NCI-H524 (cell line): ENCODE results near the gene GUCY1A1.

Source experiments
- DNase-seq, 2 experiments: peaks; one replicate each; lab custom pipeline; 2025; lab: John Stamatoyannopoulos, UW

The GUCY1A1 gene

DNA sequence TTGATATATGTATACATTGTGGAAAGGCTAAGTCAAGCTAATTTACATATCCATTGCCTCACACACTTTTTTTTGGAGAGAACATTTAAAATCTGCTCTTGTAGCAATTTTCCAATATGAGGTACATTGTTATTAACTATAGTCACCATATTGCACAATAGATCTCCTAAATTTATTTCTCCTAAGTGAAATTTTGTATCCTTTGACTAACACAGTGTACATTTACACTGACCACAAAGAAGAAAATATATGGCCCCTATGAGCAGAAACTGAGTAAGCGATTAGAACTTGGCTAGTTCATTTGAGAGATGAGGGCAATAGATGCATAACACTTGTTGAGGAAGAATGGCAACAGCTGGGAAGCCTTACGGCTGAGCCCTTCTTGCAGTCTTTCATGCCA, 71.9 kb downstream of the GUCY1A1 start:
- no peak for DNase-seq

DNA sequence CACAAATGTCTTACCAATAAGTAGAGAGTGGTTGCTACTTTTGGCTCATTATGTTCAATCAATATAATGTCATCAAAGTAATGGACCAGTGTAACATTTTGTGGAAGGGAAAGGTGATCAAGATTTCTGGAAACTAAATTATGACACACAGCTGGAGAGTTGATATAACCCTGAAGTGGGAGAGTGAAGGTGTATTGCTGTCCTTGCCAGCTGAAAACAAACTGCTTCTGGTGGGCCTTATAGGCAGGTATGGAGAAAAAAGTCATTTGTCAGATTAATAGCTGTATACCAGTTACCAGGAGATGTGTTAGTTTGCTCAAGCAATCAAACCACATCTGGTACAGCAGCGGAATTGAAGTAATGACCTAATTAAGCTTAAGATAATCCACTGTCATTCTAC, 74.9 kb downstream of the GUCY1A1 start:
- peak in 1 of 2 experiments; percentile 52 for DNase-seq

DNA sequence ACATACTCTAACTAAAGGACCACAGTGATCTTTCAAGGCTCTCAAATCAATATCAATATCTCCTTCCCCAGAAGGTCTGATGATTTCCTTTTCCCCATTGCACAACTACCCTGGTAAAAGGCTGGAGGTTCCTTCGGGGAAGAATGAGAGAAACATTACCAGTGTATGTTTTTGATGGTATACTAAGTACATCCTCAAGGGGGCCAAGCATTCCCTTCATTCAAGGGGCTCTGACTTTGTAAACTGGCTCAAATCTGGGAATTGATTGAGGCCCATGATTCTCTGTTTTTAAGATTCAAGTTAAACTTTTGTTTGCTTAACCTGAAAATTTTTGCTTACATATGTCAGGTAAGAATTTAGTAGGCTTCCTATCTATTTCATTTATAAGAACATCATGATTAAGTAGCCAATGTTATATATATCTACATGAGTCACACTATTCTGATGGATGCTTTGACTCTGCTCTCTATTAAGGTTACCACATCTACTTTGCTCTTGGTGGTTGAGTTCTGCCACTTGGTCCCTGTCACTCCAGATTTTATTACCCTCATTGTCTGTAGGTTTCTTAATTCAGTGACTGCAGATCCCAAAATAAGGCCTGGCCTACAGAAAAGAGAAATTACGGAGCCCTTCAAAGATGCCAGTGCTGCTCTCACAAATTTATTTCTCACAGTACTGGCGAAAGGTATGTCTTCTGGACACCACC, 75.8 kb downstream of the GUCY1A1 start:
- no peak for DNase-seq

DNA sequence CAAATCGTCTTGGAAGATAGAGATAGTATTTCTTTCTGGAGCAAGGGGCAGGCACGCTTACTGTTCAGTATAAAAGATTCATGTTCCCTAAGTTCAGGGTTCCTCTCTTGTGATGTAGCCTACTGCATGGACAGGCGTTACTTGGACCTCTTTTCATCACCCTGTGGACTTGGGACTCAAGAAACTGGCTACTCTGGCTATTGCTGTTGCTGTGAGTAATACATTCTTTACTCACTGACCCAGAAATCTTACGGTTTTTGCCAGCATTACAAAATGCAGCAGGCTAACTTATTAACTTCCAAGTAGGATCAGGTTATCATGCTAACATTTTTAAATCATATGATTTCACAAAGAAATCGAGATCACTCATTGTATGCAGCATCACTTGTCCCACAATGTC, 79.3 kb downstream of the GUCY1A1 start:
- DNase-seq, result no peak

DNA sequence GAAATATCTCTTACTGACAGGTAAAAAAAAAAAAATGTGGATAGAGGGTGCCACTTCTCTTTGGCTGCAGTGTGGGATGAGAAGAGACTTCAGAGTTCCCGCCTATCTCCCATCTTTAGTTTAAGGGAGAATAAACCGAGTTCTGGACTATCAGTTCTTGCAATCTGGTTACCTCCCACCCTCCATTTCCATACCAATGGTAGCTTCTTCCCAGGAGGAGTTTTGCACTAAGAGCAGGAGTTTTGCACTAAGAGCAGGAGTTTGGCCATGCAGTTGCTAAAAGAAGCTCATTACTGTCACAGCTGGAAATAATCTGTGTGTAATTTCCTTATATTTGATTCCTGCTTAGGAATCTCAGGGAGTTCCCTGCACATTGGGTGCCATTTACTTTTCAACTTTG, 81.4 kb downstream of the GUCY1A1 start:
- DNase-seq, result no peak

DNA sequence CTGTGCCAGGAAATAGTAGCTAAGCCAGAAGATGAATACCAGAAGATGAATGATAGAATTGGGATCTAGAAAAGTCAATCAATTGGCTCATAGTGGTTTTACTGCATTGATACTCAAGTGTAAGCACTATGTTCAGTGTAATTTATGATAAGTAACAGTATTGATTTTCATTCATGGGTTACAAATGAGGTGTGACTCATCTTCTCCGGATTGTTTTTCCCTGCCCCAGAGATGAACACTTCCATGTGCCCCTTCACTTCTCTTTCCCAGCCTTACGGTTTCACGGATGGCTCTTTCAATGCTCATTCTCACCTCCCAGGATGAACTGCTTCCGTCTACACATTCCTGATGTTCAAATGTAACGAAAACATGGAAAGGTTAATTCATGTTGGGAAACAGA, 82.4 kb downstream of the GUCY1A1 start:
- DNase-seq, result no peak

DNA sequence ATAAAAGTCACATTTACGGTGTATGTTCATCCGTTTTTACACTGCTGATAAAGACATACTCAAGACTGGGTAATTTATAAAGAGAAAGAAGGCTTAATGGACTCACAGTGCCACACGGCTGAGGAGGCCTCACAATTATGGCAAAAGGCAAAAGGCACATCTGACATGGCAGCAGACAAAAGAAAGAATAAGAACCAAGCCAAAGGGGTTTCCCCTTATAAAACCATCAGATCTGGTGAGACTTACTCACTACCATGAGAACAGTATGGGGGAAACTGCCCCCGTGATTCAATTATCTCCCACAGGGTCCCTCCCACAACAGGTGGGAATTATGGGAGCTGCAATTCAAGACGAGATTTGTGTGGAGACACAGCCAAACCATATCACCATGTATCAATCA, 84.9 kb downstream of the GUCY1A1 start:
- DNase-seq, result no peak

DNA sequence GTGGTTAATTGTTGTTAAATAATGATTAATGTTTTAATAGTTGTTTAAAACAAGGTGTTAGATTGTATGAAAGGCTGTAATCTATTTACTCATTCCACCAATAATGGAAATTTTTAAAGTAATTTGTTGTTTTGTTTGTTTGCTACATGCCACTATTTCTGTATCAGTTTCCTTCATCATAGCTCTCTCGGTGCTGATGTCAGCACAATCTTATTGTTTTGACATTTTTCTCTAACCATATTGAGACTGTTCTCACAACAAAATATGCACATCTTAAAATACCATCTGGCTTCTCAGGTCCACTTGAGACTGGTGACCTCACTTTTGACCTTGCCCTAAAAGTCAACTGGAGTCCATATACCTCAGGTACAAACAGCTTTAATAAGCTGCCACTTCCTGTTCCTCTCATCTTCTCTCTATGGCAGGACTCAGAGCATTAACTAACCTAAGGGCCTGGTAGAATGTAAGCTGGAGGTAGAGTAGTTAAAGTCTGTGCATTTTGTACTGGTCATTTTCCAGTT, 91.2 kb downstream of the GUCY1A1 start:
- no peak for DNase-seq

DNA sequence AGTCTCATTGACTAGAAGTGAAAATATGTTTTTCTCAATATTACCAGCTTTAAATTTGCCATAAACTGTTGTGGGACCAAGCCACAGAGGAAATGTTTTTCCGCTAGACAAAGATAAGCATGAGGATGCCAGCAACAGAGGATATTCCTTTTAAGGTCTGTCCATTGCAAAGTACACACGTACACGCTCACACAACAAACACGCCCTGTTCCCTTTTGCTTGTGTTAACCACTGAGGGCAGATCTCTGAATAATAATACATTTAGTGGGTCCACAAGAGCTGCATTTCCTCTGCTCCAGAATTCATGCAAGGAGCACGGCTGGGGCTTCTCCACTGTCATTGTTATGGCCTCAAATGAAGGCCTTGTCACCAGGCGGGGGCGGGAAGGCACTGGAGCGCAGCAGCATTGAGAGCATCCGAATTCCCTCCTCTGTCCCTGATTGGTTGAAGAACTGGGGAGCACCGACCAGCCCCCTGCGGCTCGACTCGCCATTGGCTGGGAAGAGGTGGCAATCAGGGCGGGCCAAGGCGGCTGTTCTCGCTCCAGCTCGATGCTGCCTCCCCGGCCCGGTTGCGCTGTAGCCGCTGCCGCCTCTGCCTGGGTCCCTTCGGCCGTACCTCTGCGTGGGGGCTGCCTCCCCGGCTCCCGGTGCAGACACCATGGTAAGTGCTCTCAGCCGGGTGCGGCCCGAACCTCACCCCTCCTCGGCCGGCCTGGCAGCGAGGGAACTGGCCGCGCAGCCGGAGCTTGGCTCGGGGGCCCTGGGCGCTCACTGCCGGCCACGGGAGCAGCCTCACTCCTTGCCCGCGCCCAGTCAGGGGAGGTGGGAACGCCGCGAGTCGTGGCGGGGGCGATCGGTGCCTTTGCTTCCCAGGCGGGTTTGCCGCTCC, 92.1 kb downstream of the GUCY1A1 start, which contains the start of gene GUCY1B1:
Gene GUCY1B1, plus strand, starts transcription at position 541 of the 891 bp plus-strand sequence. Its CDS starts 120 bp downstream, at position 661.
- DNase-seq, result peak; percentile 18 to 68

DNA sequence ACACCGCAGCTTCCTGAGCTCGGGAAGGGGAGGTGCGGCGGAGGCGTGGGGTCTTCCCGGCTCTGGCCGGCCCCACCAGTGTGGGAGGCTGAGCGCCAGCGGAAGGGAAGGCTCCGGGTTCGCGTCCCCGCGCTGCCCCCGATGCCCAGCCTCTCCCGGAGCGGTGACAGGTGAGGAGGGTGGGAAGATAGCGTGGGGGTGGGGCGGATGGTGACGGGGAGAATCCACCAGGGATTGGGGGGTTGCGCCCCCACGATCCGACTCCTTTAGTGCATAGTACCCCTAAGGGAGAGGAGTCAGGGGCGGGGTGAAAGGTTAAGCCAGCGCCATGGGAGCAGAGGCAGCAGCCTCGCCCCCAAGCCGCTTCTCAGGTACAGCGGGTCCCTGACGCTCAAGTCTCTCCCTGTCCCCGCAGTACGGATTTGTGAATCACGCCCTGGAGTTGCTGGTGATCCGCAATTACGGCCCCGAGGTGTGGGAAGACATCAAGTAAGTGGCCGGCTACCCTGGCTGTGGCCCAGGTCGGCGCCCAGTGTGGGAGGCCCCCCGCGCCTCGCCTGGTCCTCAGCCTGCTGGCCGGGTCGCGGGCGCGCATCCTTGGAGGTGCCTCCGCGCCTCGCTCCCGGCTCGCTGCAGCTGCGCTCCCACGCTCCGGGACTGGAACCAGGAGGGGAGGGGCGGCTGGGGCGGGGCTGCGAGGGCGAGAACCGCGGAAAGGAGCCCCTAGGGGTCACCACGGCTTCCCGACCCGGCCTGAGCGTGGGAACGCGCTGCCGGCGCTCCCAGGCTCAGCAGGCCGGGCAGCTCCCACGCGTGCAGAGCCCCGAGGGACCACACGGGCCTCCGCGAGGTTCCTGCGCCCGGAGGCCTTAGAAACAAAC, 93.0 kb downstream of the GUCY1A1 start:
- DNase-seq, result peak in 1 of 2 experiments; percentile 17

DNA sequence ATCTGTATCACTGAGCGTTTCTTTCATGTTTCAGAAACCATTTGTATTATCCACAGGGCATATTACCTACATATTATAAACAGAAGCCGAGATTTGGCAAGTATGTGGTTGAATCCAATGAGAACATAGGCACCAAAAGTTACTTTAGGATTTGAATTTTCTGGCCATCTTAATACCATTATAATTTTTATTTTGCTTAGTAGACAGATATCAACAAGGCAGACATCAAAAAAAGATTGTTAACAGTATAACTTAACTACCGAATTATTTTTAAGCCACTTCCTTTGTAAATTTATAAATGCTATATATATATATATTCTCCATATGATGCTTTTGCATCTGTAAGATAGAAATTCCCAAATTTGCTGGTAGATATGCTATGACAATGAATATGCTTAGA, 94.4 kb downstream of the GUCY1A1 start:
- no peak for DNase-seq

DNA sequence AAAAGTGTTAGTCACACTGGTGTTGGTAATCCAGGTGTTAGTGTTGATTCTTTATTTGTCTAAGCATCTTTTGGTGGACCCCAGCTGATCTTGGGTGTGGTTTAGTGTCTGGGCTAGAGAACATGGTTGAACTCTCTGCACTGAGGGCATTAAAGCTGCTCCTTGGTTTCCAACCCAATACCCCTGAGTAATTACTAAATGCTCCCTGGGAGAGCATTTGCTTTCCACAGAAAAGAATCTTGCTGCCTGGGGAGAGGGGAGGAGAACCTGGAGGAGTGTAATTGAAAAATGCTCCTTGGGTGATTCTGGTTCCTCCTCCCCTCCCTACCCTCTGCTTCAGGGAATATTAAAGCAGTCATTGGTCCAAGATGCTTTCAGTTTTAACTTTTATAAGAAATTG, 95.3 kb downstream of the GUCY1A1 start:
- DNase-seq, result no peak

DNA sequence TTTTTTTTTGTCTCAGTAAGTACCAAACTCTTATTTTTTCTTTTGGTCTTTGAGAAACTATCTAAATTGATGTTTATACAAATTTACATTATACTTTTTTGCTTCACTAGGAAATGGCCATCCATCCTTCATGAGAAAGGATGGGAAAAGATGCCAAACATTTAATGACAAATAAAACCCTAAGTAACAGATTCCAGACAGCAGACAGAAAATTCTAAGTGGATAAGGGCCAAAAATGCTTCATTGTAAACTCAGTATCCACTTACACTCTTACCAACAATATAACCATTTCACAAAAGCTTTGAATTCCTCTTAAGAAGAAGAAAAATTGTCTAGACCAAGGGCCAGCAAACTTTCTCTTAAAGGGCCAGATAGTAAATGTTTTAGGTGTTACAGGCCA, 95.7 kb downstream of the GUCY1A1 start:
- no peak for DNase-seq

DNA sequence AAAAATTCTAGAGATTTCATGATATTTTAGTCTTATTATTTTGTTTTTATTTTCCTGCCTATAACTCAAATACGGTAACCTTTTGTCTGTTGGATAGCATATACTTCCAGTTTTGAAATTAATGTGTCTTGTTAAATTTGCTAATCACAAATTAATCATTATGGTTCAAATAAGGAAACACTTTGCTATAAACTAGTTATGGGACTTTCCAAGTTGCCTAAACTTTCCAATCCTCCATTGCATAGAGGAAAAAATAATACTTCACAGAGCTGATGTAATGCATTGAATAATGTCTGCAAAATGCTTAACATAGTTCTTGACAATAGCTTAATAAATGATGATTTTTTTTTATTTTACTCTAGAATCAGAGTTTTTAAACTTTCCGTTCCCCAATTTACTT, 96.9 kb downstream of the GUCY1A1 start:
- DNase-seq, result no peak

DNA sequence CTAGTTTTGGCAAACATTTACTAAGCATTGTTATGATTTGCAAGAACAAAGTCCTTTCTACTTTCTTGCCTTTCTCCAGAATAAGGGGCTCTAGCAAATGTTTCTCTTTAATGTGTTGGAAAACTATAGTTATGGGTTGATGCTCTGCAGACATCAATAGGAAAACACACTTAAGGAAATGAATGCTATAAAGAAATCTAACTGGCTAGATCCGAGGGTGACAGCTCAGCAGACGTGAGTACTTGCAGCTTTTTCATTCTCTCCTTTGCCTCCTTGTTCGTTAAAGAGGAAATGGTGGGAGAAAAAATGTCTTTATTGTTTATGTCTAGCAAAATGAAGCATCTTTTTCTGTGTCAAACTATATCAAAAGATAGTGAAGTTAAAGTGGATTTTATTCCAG, 98.5 kb downstream of the GUCY1A1 start:
- DNase-seq, result no peak

DNA sequence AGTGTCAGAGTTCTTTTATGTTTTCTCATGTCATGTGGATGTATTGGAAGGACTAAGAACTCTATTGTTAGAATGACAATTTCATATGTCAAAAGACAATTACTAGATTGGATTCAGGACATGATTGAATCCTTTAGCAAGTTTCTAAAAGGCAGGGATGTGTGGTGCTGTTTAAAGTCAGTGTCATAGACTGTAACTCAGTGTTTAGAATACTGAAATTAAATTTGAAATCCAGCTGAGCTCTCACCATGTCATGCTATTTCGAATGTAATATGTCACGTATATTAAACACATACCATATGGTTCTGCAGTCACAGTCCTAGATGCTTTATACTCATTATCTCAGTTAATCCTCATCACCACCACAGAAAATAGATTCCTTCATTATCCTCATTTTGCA, 100.0 kb downstream of the GUCY1A1 start:
- peak in 1 of 2 experiments; percentile 22 for DNase-seq

DNA sequence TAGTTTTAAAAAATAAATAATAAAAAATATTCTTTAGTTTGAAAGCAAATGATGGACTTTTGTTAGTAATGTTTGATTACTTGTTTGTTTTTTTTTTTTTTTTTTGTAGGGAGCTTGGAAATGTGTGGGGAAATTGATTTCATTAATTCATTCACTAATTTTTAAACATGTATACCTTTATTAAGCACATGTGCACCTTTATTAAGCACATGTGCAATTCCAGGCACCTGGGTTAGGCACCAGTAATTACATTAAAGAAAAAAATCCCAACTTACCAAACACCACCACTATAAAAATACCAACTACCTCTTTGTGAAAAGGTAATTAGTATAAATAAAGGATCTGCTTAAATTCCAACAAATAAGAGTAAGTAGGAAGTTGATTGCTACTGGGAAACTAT, 101.7 kb downstream of the GUCY1A1 start:
- DNase-seq, result no peak

DNA sequence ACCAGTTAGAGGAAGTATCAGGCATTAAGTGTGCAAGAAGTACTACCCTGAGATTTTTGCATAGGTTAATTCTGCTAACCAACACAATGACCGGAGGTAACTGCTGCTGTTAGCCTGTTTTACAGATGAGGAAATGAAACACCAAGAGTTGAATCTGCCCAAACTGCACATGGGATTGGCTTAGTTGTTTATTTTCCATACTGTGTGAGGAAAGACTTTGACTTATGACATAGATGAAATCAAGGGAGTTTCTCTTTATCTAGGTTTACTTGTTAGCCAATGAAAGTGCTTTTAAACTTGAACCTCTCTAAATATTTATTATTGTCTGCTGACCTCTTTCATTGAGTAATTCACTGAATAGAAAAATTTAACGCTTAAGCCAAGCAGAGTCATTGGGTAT, 102.4 kb downstream of the GUCY1A1 start:
- no peak for DNase-seq

DNA sequence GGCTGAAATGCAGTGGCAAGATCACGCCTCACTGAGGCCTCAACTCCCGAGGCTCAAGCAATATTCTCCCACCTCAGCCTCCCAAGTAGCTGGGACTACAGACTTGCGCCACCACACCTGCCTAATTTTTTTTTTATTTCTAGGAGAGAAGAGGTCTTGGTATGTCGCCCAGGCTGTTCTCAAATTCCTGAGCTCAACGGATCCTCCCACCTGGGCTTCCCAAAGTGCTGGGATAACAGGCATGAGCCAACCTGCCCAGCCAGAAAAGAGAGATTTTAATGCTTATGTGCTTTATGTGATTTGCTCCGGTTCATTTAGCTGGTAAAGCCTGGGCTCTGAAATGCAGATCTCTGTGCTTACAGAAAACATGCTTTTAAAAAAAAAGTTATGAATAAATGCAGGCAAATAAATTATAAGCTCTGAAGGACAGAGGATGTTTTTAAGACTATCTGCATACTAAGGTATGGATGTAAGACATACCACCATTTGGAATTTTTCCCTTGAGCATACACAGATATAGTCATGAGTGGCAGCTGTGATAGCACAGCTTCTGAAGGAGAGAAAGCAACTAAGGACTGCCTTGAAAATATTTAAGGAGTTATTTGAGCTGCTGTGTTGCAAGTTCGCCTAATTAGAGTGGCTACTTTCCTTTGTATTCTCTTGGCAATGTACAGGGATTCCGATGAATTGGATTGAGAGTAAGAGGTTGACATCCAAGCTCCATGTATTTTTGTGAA, 106.0 kb downstream of the GUCY1A1 start:
- DNase-seq, result no peak

DNA sequence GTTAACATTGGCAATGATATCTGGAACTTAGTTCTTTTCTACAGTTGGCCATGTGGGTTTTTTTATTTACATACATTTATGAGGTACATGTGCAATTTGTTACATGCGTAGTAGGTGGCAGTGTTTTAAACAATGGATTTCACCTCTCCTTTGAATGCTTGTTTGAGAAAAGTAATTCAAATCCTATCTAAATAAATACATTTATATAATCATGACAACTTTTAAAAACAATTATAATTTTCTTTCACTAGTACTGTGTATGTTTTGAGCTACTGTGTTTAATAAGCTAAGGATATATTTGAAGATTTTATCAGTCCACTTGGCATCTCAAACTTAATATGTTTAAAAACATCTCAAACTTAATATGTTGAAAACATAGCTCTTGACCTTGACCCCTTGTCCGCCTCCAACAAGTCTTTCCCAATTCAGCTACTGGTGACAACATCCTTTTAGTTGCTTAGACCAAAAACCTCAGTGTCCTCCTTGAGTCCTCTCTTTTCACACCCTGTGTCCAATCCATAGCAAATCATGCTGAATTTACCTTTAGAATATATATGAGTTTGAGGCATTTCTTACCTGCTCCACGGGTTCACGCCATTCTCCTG, 106.7 kb downstream of the GUCY1A1 start:
- no peak for DNase-seq

DNA sequence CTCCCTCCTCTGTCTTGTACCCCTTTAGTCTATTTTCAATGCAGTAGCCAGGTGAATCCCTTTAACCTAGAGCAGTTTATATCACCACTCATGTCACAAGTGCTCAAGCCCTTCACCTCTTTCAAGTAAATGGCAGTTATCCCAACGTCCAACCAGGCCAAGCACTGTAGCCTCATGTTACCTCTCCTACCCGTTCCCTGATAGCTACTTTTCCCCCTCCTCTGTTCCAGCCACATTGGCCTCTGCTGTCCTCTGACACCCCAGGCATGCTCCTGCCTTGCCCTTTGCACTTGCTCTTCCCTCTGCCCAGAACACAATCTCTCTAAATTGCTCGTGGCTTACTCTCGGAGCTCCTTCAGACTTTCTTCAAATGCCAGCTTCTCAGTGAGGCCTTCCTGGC, 107.4 kb downstream of the GUCY1A1 start:
- no peak for DNase-seq
